Measurements from ENCODE around the gene HIPK1. TPM values are rescaled to one million over a fixed set of nuclear protein-coding genes. Genes with fewer than 3 reads are reported as not detected.
A peak's percentile ranks its signal among the peaks of the same experiment; 100 is the strongest.

Gene HIPK1
- total RNA-seq, 1 donor from 2014 or later, result 52.2 TPM

- intact Hi-C loops (cut with micrococcal nuclease), result loop anchor here (2.0 kb wide), 1 partner anchor 26 kb away; no protein-coding TSS in a partner anchor
- DNase-seq, result peak; percentile 99
- Histone ChIP-seq H3K36me3 (peaks cover 50% of the 10 kb centered on the region), H3K9me3 (replicated peaks) (no peaks in the 10 kb centered on the region), H3K4me1 (peaks cover 38% of the 10 kb centered on the region), H3K4me3 (peak within 1 kb of the TSS; percentile 71), H3K27ac (replicated peaks) (peak within 1 kb of the TSS; percentile 93), H3K27me3 (ENCODE audit: low read depth) (no peaks in the 10 kb centered on the region)
- TF ChIP-seq CTCF (IDR thresholded peaks at IDR 0.05; ENCODE audit: borderline replicate concordance), result peak; percentile 78
Measured at GRCh38 chr1:113904674-113905434, 24.3 kb upstream of the HIPK1 start, which contains the start of the genes AP4B1 and DCLRE1B. TSS of gene AP4B1 (minus strand) at chr1:113904799. CDS start at chr1:113904717, 82 bp downstream. TSS of gene DCLRE1B (plus strand) at chr1:113905326. CDS start at chr1:113905587, 261 bp downstream.

- H3K4me3 ChIP-seq, result peak overlapping the region; percentile 71
- DNase-seq, result peak; percentile 22
- intact Hi-C loops (cut with micrococcal nuclease), result loop anchor here (2.0 kb wide), 1 partner anchor 25 kb away; no protein-coding TSS in a partner anchor
- TF ChIP-seq CTCF (IDR thresholded peaks at IDR 0.05; ENCODE audit: borderline replicate concordance), result no peak
- peaks cover 38% of the 10 kb centered on the region for H3K4me1 ChIP-seq
- H3K27ac ChIP-seq (replicated peaks), result peak overlapping the region; percentile 93
- H3K36me3 ChIP-seq, result peaks cover 48% of the 10 kb centered on the region
- no peaks in the 10 kb centered on the region for H3K9me3 ChIP-seq (replicated peaks)
- no peaks in the 10 kb centered on the region for H3K27me3 ChIP-seq (ENCODE audit: low read depth)
Measured at GRCh38 chr1:113905435-113905861, 23.7 kb upstream of the HIPK1 start.

GRCh38 chr1:113912594-113913311 is 16.4 kb upstream of the HIPK1 start:
- intact Hi-C loops (cut with micrococcal nuclease), result no loop called here
- Histone ChIP-seq H3K4me3 (peak overlapping the region; percentile 4), H3K27ac (replicated peaks) (peak overlapping the region; percentile 84), H3K36me3 (peaks cover 39% of the 10 kb centered on the region), H3K4me1 (peaks cover 19% of the 10 kb centered on the region), H3K9me3 (replicated peaks) (no peaks in the 10 kb centered on the region), H3K27me3 (ENCODE audit: low read depth) (no peaks in the 10 kb centered on the region)
- TF ChIP-seq CTCF (IDR thresholded peaks at IDR 0.05; ENCODE audit: borderline replicate concordance), result no peak
- DNase-seq, result peak; percentile 43

- Histone ChIP-seq H3K36me3 (peaks cover 34% of the 10 kb centered on the region), H3K4me1 (peaks cover 19% of the 10 kb centered on the region), H3K4me3 (peak overlapping the region; percentile 4), H3K9me3 (replicated peaks) (no peaks in the 10 kb centered on the region), H3K27me3 (ENCODE audit: low read depth) (no peaks in the 10 kb centered on the region), H3K27ac (replicated peaks) (peak overlapping the region; percentile 84)
- TF ChIP-seq CTCF (IDR thresholded peaks at IDR 0.05; ENCODE audit: borderline replicate concordance), result no peak
- intact Hi-C loops (cut with micrococcal nuclease), result no loop called here
- DNase-seq, result no peak
Measured at GRCh38 chr1:113913312-113913668, 15.8 kb upstream of the HIPK1 start.

- Histone ChIP-seq H3K27ac (replicated peaks) (peak overlapping the region; percentile 84), H3K9me3 (replicated peaks) (no peaks in the 10 kb centered on the region), H3K4me3 (no peak overlapping the region), H3K27me3 (ENCODE audit: low read depth) (no peaks in the 10 kb centered on the region), H3K4me1 (peaks cover 19% of the 10 kb centered on the region), H3K36me3 (peaks cover 26% of the 10 kb centered on the region)
- intact Hi-C loops (cut with micrococcal nuclease), result no loop called here
- TF ChIP-seq CTCF (IDR thresholded peaks at IDR 0.05; ENCODE audit: borderline replicate concordance), result no peak
- DNase-seq, result no peak
Measured at GRCh38 chr1:113913887-113914664, 15.0 kb upstream of the HIPK1 start.
